Glomerular endothelial cell (primary cell): ENCODE data around the gene AGXT2. TPM values are rescaled to one million over a fixed set of nuclear protein-coding genes. Genes with fewer than 3 reads are reported as not detected.
"Not testable (repeated sequence)": the region's sequence is repeated elsewhere in the genome, so short reads cannot be mapped to it uniquely, and the experiment has no call there.

ENCODE experiments used
- DNase-seq: peaks from one replicate; pipeline ENCODE4 v3.0.0-alpha.2; 2011; ENCODE audit warnings: low read depth, low spot score; ENCODE audit errors: extremely low read depth
- total RNA-seq: library from RNA; depleted of rRNA; stranded (reverse); fragments of >200 nt; gene quantifications from 2 replicates; pipeline ENCODE4 v1.2.3, GENCODE V29; 2015

Gene AGXT2
- total RNA-seq, 1 donor from 2014 or later: not detected

- DNase-seq: no peak
Observed at GRCh38 chr5:34978681-34979080, 69.1 kb downstream of the AGXT2 start.

DNA sequence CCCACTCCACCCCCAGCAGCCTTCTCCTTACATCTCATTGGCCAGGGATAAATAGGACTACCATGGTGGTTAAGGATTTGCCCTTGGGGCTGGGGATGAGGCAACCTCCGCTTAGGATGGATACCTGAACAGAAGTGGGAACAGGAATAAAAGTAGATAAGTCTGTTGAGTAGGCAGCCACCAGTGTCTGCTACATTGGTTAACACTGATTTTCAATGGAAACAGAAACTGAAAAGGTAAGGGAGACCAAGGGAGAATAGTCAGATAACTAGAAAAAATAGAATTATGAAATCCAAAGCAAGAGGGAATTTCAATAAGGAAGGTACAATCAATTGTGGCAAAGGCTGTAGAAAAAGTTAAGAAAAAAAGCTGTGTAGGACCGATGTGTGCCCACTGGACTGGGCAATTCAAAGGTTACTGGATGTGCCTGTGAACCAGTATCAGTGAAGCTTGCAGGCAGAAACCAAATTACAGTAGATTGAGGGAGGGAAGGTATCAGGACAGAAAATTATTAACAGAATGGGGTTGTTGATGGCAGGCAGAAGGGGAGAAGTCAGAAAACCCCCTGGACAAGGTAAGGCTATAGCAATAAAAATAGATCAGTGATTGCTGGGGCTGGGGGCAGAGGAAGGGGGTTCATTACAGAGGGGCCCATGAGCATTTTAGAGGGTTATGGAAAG lies 69.7 kb downstream of the AGXT2 start:
- no peak for DNase-seq

GRCh38 chr5:34976347-34976746 lies 71.4 kb downstream of the AGXT2 start:
- DNase-seq: no peak

- not testable (repeated sequence) for DNase-seq
Observed at GRCh38 chr5:34971655-34972054, 76.1 kb downstream of the AGXT2 start.

GRCh38 chr5:34970552-34970951 lies 77.2 kb downstream of the AGXT2 start:
- DNase-seq: no peak

DNA sequence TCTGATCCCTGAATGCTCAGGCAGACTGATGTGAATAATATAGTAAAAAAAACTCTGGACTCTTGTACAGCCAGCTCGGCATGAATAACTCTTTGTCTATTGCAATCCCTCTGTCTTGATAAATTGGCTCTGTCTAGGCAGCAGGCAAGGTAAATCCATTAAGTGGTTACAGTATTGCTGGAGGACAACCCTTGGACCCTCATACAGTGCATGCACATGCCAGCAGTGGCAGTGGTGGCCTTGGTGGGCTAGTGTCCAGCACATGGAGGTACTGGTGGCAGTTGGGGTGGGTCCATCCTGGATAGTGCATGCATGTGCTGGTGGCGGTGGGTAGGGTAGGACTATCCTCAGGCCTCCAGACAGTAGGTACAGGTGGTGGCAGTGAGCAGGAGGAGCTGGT lies 79.5 kb downstream of the AGXT2 start:
- no peak for DNase-seq

DNA sequence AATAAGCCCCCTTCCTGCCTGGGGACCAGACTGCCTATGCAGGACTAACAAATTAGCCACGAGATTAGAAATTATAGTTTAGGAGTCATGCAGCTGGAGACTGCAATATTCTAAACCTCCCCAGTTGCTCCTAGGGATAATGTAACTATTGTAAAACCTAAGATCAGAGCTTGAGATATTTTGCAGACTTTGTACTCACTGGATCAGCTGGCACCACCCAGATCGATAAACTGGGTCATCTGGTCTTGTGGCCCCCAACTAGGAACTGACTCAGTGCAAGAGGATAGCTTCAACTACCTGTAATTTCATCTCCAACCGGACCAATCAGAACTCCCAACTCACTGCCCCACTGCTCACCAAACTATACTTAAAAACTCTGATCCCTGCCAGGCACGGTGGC lies 80.2 kb downstream of the AGXT2 start:
- DNase-seq: no peak

DNA sequence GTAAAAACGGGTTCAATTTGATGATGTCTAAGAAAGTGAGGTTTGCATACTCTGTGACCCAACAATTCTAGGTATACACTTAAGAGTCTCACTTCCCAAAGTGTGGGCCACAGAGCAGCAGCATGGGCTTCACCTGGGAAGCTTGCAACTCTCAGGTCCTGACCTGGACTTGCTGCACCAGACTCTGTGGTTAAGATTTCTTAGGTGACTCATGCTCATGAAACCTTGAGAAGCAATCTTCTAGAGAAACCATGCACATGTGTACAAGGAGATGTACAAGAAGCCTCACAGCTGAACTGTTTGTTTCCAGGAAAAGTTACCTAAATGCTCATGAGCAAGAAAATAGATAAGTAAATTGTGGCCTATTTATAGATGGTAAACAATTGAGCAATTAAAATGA lies 88.4 kb downstream of the AGXT2 start:
- DNase-seq: no peak

DNA sequence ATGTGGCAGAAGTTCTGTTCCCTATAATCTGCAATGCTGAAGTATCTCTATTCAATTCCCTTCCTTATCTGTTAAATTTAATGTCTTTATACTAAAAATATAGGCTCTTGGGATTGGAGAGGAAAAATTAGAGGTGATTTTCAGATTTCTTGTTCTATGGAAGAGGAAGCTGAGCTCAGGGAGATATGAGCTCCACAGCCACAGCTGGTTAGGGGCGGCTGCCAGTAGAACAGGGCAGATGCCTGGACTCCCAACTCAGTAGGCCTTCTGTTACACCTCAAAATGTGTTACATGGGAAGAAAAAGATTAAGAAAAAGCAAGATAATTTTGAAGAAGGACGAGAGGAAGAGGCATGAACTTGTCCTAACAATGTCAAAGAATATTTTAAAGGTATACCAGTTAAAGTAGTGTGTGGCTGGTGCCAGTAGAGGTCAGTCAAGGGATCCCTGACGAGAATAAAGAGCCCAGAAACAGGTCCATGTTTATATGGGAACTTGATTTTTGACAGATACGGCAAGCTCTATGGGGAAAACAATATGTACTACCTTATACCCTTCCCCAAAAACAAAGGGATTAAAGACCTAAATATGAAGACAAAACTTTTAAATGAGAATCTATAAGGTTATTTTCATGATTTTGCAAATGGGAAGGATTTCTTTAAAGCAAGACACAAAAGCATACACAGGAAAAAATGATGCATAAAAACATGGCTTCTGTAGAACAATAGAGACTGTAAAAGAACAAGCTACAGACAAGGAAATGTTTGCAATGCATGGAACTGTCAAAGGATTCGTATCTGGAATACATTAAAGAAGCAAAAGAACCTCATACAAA lies 89.7 kb downstream of the AGXT2 start:
- DNase-seq: peak; percentile 4

DNA sequence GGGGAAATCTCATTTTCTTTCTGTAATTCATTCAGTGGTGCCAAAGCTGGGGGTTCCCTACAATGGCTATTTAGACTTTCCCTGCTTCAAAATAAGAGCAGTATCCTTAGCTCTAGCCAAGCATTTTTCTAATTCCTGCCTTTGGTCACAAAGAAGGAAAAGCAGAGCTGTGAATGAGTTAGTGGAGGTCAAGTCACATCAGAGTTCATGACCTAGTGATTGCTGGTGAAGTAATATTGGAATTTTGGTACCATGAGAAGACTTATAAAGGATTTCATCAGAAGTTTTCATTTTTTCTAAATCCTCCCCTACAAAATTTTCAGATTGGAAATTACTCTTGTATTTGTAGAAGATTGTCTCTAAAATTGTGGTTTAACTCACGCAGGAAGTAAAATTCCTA lies 90.4 kb downstream of the AGXT2 start:
- DNase-seq: no peak

Other genes starting within 250 kb of the AGXT2 start
- 0.41 and 0.63 TPM in 2 replicates for gene TTC23L, start 208.8 kb downstream of the AGXT2 start, total RNA-seq
- 8.8 and 19.4 TPM in 2 replicates for gene RAD1, start 132.4 kb downstream of the AGXT2 start, total RNA-seq
- 18.5 and 18.7 TPM in 2 replicates for gene BRIX1, start 132.2 kb downstream of the AGXT2 start, total RNA-seq
- gene DNAJC21, start 118.4 kb downstream of the AGXT2 start, total RNA-seq: 30.9 and 31.2 TPM in 2 replicates
- gene PRLR, start 182.5 kb upstream of the AGXT2 start, total RNA-seq: not detected in 2 replicates